Colonic mucosa (tissue), 4 donors: ENCODE data around the gene PTBP2. TPM values are rescaled to one million over a fixed set of nuclear protein-coding genes. Genes with fewer than 3 reads are reported as not detected.

Experiments
- DNase-seq: peaks from one replicate; pipeline ENCODE4 v3.0.0-alpha.2; 2020
- H3K27ac ChIP-seq: fragments of 200-600 bp; one replicate; pipeline ENCODE4 v1.8.0; 2021
- H3K27me3 ChIP-seq: fragments of 200-600 bp; one replicate; pipeline ENCODE4 v1.8.0; 2021
- H3K36me3 ChIP-seq: fragments of 200-600 bp; one replicate; pipeline ENCODE4 v1.8.0; 2021
- H3K4me1 ChIP-seq: fragments of 200-600 bp; one replicate; pipeline ENCODE4 v1.8.0; 2021; ENCODE audit warnings: mild to moderate bottlenecking
- H3K4me3 ChIP-seq: fragments of 200-600 bp; one replicate; pipeline ENCODE4 v1.8.0; 2021
- H3K9ac ChIP-seq, 2 donors: one replicate each; pipeline ENCODE4 v1.7.0; 2013; ENCODE audit warnings: control low read depth in 2 of 2, low read depth in 2 of 2, low read length in 2 of 2
- H3K9me3 ChIP-seq: fragments of 200-600 bp; one replicate; pipeline ENCODE4 v1.8.0; 2021
- CTCF ChIP-seq: fragments of 200-600 bp; IDR thresholded peaks from one replicate; pipeline ENCODE4 v1.8.0; 2022; ENCODE audit warnings: antibody characterized with exemption, mild to moderate bottlenecking
- intact Hi-C: fragments of 100-400 bp; cut with DNase I; formaldehyde crosslinking; loops from one replicate; pipeline ENCODE4 v1.14.1; 2022
- total RNA-seq, 2 donors: library from RNA; stranded (reverse); fragmentation: NEBNext Ultra II Directional in 1 of 2; extraction: Animal tissue kit (Norgen Biotek cat#: 25700) in 1 of 2; gene quantifications; one replicate each; pipeline ENCODE4 v1.2.1, GENCODE V29; 2021
- donor health status: healthy.
- donor health status: DM: no; HTN: no; CAD: no.
- donor health status: DM: no; HTN: no; CAD: no.

PTBP2 gene
- total RNA-seq, 2 donors from 2014 or later: 9.1 to 17.0 TPM

- no peaks in the 10 kb centered on the region for H3K27me3 ChIP-seq
- no peak overlapping the region for H3K4me3 ChIP-seq
- no peak overlapping the region for H3K9ac ChIP-seq
- DNase-seq: no peak
- H3K27ac ChIP-seq: no peak overlapping the region
- no peaks in the 10 kb centered on the region for H3K9me3 ChIP-seq
- TF ChIP-seq CTCF: no peak
- no peaks in the 10 kb centered on the region for H3K36me3 ChIP-seq
- H3K4me1 ChIP-seq: no peaks in the 10 kb centered on the region
- intact Hi-C loops: no loop called here
Observed at GRCh38 chr1:96764469-96764868, 42.9 kb downstream of the PTBP2 start.

- Histone ChIP-seq H3K4me3 (no peak overlapping the region), H3K9ac (no peak overlapping the region), H3K4me1 (no peaks in the 10 kb centered on the region), H3K36me3 (no peaks in the 10 kb centered on the region), H3K27me3 (no peaks in the 10 kb centered on the region), H3K27ac (no peak overlapping the region), H3K9me3 (no peaks in the 10 kb centered on the region)
- DNase-seq: no peak
- no peak for TF ChIP-seq CTCF
- intact Hi-C loops: no loop called here
Observed at GRCh38 chr1:96771847-96772246, 50.3 kb downstream of the PTBP2 start.

- no peak overlapping the region for H3K9ac ChIP-seq
- DNase-seq: no peak
- H3K4me3 ChIP-seq: no peak overlapping the region
- H3K4me1 ChIP-seq: no peaks in the 10 kb centered on the region
- TF ChIP-seq CTCF: no peak
- intact Hi-C loops: no loop called here
- no peaks in the 10 kb centered on the region for H3K27me3 ChIP-seq
- no peak overlapping the region for H3K27ac ChIP-seq
- H3K9me3 ChIP-seq: no peaks in the 10 kb centered on the region
- no peaks in the 10 kb centered on the region for H3K36me3 ChIP-seq
Observed at GRCh38 chr1:96772349-96772748, 50.8 kb downstream of the PTBP2 start.

- no peaks in the 10 kb centered on the region for H3K36me3 ChIP-seq
- H3K9ac ChIP-seq: no peak overlapping the region
- no peak for DNase-seq
- no peaks in the 10 kb centered on the region for H3K9me3 ChIP-seq
- H3K27me3 ChIP-seq: no peaks in the 10 kb centered on the region
- no peaks in the 10 kb centered on the region for H3K4me1 ChIP-seq
- intact Hi-C loops: no loop called here
- no peak for TF ChIP-seq CTCF
- no peak overlapping the region for H3K4me3 ChIP-seq
- H3K27ac ChIP-seq: no peak overlapping the region
Observed at GRCh38 chr1:96772972-96773371, 51.4 kb downstream of the PTBP2 start.

GRCh38 chr1:96782206-96782605 lies 60.6 kb downstream of the PTBP2 start:
- no peak for DNase-seq
- no peak overlapping the region for H3K9ac ChIP-seq
- intact Hi-C loops: no loop called here
- H3K9me3 ChIP-seq: no peaks in the 10 kb centered on the region
- no peak overlapping the region for H3K4me3 ChIP-seq
- no peak overlapping the region for H3K27ac ChIP-seq
- no peaks in the 10 kb centered on the region for H3K36me3 ChIP-seq
- no peaks in the 10 kb centered on the region for H3K4me1 ChIP-seq
- no peaks in the 10 kb centered on the region for H3K27me3 ChIP-seq
- TF ChIP-seq CTCF: no peak

- no peak for DNase-seq
- intact Hi-C loops: no loop called here
- Histone ChIP-seq H3K36me3 (no peaks in the 10 kb centered on the region), H3K27me3 (no peaks in the 10 kb centered on the region), H3K9me3 (no peaks in the 10 kb centered on the region), H3K9ac (no peak overlapping the region), H3K4me1 (no peaks in the 10 kb centered on the region), H3K4me3 (no peak overlapping the region), H3K27ac (no peak overlapping the region)
- TF ChIP-seq CTCF: no peak
Observed at GRCh38 chr1:96782856-96783255, 61.3 kb downstream of the PTBP2 start.
